Activated CD4-positive, alpha-beta T cell treated with anti-CD3 and anti-CD28 coated beads, Interleukin-2, amount 50 U/mL, for 24 hours (primary cell): ENCODE measurements around the gene CSNK1G2.

Source experiments
- DNase-seq, 2 donors: peaks; one replicate each; pipeline ENCODE4 v3.0.0-alpha.2; 2020; ENCODE audit warnings: low read depth in 1 of 2, low spot score in 1 of 2

The CSNK1G2 gene

DNA sequence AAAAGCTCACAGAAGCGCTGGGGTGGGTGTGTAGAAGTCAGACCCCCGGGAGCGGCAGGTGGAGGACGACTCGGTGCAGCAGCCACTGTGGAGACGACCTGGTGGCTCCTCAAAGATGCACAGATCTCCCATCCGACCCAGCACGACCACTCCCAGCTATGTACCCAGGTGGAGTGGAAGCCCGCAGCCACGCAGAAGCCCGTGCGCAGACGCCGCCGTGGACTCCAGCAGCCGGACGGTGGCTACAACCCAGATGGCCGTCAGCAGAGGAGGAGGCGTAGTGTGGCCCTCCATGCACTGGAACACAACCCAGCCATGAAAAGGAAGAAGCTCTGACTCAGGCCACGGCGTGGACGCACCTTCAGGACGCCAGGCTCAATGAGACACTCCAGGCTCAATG is 21.7 kb downstream of the CSNK1G2 start:
- no peak for DNase-seq

DNA sequence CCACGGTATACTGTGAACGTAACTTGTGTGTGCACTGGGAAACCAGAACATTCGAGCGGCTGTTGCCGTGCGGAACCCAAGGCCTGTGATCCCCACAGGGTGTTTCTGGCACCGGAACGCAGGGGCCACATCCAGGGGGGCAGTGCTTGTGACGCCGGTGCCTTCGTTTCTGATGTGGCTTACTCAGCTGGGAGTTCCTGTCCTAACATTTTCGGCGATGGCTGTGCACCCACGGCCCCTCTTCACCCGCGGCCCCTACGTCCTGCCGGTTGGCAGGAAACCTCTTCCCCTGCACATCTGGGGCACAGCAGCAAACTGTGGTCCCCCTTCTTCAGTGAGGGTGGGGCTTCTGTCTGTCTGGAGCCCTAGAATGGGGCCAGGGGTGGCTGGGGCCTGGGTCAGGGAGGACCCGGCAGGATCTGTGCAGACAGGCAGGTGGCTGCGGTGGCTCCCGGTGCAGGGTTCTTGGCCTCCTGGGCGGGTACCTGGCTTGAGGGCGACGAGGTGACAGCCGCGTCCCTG is 26.2 kb downstream of the CSNK1G2 start:
- DNase-seq: peak in 1 of 2 donors; percentile 17

DNA sequence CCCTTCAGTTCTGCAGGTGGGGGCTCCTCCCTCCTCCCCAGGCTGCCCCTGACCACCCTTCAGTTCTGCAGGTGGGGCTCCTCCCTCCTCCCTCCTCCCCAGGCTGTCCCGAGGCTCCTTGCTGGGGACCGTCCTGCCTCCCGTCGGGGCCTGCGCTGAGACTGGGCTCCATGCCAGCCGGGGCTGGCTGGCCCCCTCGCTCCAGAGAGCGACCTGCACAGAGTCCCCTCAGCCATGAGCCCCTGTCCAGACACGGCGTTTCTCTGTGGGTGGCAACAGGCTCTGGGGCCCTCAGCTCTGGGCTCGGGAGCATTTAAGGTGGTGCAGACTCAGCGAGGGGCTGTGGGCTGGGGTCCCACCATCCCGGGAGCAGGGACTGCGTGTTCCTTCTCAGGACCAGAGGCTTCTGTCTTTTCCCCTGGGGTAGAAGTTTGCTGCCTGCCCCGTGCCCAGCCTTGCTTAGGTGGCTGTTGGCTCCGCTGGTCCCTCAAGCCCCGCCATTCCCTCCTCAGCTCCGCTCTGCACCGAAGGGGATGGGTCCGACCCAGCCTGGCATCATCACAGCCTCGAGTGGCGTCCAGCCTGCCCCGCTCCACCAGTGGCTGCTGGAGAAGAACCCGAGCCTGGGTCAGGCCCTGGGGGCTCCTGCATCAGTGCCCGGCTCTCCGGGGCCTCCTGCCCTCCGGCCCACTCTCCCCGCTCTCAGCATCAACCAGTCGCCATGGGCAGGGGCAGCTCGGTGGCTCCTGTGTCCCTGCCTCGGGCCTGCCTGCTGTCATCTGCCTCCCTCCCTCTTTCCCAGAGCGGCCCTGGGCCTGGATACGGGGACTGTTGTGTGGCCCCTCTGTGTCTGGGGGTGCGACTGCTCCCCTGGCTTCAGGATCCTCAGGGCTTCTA is 27.6 kb downstream of the CSNK1G2 start:
- no peak for DNase-seq

DNA sequence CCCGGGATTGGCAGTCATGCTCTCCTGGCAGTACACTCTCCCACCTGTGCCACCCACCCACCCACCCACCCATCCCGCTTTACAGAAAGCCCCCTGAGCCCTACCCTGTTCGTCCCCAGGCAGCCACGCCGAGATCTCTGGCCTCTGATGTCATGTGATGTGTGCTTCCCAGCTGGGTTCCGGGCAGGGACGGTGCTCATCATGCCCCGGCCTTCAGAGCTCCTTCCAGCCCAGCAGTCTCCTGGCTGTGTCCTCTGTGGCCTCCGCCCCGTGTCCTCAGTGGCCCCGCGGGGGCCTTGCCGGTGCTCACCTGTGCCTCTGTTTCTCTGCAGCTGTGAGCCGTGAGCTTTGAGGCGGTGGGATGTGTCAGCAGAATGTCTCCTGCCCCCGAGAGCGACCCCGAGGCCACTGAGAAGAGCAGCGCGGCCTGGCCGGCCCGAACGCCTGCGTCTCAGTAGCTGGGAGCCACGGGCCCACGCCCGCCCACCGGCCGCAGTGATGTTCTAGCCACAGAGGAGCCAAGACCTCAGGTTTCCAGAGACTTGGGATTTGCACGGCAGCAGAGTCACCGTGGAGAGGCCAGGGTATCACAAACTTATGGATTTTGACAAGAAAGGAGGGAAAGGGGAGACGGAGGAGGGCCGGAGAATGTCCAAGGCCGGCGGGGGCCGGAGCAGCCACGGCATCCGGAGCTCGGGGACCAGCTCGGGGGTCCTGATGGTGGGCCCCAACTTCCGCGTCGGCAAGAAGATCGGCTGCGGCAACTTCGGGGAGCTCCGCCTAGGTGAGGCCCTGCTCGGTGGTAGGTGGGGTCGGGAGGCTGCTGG is 28.4 kb downstream of the CSNK1G2 start:
- no peak for DNase-seq

DNA sequence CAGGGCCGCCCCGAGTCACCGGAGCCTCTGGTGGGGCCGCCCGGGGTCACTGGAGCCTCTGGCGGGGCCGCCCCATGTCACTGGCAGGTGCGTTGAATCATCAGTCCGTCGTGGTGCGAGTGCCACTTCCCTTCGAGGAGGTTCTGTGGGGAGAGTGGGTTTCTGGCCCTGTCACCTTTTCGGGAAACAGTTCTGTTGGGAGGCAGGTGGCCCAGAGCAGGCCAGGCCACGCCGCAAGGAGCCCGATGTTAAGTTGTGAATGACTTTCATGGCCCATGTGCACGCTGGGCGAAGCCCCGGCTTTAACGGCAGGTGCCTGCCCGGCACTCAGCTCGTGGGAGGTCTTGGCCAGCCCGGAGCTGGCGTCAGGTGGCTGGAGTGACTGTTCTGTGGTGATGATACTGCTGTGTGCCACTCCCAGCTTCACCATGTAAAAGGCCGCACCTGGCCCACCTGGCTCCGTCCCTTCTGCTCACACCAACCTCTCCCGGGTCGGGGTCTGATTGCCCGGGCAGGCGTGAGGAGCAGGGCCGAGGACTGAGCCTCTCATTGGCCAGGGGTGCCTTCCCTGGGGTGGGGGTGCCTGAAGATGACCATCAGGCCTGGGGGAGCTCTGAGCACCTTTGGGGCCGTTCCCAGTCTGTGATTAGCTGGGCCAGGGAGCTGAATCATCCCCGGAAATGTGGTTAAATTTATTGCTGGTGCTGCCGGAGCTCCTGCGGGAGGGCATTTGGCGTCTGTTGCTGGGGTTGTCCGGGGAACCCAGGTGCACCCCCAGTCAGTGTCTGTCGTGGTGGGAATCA is 29.2 kb downstream of the CSNK1G2 start:
- no peak for DNase-seq

DNA sequence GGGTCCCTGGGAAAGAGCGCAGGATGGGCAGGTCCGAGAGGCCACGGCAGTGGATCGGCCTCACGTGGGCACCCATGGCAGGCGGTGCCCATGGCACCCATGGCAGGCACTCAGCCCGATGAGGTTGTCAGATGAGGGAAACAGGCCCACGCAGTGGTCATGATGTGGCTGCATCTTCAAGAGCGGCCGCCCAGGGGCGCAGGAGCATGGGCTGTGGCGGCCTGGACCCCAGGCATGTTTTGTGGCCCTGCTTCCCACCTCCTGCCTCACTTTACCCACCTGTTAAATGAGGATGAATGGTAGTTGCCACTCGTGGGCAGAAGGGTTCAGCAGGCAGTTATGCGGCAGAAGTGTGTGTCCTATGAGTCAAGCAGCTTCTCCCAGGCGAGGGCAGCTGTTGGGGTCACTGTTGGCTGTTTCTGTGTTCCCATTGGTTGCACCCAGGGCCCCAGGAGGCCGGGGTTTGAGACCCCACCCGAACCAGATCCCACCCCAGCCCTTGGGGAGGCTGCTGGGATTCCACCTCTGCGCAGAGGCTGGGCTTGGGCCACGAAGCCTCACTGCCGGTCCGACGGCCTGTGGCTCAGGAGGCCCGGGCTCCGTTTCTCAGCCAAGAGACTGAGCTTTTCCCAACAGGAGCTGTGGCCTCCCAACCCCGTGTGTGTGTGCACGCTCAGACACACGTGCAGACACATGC is 30.0 kb downstream of the CSNK1G2 start:
- DNase-seq: no peak

DNA sequence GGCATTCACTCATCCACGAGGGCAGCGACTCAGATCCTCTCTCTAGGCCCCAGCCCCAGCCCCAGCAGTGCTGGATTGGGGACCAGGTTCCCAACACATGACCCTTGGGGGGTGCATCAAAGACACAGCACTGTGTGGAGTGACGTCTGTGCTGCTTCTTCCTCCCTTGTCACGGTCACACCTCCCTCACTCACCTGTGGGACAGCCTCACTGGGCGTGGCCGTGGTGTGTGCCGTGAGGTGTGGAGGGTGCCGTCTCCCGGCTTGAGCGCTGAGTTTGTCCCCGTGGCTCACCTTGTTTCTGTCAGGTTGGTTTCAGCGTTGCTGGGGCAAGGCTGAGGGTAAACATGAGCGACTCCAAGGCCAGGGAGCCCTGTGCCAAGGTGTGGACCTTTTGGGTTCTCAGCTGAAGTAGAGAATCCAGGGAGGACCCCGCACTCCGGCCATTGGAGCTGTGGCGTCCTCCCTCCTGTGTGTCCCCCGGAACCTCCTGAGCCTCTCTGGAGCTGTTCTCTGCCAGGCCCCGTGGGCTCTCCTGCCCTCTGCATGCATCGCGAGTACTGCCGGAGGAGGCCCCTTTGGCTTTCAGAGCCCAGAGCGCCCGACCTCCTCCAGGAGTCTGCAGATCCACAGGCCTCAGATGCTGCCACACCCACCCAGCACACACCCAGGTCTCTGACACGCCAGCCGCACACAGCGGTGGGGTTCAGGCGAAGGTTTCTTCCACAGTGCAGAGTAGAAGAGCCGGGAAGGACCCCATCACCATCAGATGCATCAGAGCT is 33.6 kb downstream of the CSNK1G2 start:
- DNase-seq: no peak

DNA sequence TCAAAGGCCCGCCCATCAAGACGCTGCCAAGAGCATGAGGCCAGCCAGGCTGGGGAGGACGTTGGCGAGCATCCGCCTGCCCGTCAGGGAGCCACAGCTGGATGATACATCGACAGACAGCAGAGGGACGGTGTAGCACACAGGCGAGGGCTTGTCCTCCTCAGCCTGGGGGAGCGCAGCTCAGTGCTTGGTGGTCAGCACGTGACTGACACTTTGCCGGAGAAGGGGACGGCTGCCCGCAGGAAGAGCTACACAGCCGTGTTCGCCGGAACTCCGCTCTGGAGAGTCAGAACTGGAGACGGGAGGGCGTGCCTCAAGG is 34.1 kb downstream of the CSNK1G2 start:
- DNase-seq: no peak

DNA sequence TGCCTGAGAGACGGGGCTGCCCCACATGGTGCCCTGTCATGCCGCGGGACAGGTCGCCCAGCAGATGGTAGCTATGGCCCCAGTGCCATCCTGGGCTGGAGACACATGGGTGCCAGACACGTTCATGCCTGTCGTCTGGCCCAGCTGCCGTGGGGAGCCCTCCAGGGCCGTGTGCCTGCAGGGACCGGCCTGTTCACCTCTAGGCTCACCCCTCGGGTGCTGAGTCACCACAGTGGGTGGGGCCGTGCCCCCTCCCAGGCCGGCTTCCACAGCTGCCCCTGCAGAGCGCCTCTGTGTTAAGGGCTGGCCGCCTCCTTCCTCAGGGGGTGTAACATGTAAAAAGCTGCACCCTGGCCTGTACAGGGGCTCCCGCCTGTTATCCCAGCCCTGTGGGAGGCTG is 36.1 kb downstream of the CSNK1G2 start:
- DNase-seq: no peak

DNA sequence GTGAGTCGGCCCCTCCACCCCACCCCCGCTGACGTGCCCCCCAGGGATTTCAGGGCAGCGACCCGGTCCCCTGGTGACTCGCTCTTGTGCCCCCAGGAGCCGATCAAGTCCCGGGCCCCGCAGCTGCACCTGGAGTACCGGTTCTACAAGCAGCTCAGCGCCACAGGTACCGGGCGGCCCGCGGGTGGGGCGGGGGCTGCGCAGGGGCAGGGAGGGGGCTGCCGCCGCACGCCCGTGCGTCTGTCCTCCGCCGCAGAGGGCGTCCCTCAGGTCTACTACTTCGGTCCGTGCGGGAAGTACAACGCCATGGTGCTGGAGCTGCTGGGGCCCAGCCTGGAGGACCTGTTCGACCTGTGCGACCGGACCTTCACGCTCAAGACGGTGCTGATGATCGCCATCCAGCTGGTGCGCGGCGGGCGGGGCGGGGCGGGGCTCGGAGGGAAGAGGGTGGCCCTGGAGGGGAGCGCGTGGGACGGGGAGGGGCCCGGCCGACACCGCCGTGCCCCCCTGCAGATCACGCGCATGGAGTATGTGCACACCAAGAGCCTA is 37.4 kb downstream of the CSNK1G2 start:
- DNase-seq: no peak

DNA sequence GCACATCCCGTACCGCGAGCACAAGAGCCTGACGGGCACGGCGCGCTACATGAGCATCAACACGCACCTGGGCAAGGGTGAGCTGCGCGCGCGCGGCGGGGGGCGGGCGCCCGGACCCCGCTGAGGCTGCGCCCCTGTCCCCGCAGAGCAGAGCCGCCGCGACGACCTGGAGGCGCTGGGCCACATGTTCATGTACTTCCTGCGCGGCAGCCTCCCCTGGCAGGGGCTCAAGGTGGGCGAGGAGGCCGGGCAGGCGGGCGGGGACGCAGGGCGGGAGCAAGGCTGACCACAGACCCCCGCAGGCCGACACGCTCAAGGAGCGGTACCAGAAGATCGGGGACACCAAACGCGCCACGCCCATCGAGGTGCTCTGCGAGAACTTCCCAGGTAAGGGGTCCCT is 38.0 kb downstream of the CSNK1G2 start:
- DNase-seq: no peak

DNA sequence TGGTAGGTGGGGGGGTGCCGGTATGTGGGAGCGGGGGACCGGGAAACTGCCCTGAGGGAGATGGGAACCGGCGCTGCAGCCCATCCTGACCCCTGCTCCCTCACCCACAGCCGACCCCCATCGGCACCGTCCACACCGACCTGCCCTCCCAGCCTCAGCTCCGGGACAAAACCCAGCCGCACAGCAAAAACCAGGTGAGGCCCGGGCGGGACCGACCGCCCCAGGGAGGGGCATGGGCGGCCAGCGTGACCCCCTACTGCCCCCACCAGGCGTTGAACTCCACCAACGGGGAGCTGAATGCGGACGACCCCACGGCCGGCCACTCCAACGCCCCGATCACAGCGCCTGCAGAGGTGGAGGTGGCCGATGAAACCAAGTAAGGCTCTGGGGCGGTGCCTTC is 38.7 kb downstream of the CSNK1G2 start:
- DNase-seq: no peak

DNA sequence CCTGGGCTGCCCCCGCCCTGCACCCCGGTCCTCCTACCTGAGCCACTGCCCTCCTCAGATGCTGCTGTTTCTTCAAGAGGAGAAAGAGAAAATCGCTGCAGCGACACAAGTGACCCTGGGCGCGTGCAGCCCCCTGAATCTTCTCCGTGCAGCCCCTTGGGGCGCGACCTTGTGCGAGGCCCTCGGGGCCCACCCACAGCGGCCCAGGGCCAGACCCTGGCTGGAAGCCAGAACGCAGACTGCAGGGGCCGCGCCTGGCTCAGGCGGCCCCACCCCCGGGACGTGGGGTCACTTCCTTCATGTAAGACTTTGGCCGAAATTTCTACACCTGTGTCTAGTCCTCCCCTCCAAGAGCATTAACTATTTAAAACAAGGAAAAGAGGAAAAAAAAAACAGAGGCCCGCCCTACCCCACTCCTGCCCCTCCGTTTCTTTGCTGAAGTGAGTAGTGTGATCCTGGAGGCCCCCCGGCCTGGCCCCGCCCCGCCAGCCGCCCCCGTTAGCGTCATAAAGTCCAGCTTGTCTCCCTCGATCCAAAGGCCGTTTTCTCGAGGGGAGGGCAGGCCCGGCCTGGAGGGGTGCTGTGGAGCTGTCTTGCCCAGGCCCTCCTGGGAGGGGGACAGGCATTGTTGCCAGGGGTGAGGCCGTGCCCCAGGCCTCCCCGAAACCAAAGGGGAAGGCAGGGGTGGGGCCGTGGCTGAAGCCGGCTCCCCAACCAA is 39.3 kb downstream of the CSNK1G2 start:
- no peak for DNase-seq

DNA sequence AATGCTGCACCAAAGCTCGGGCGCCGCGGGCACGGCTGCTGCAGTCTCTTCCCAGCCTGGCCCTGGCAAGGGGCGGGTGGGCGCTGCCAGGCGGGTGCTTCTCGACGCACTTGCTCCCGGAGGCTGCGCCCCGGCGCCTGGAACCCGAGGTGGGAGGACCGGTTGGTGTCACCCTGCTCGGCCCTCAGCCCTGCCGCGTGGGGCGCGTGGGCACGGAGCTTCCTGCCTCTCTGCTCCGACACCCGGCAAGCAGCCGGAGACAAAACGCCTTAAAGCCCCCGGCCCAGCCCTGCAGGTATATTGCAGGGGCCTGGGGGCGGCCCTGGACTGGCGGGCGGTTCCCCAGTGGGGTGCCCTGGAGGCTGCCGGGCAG is 39.8 kb downstream of the CSNK1G2 start:
- no peak for DNase-seq

DNA sequence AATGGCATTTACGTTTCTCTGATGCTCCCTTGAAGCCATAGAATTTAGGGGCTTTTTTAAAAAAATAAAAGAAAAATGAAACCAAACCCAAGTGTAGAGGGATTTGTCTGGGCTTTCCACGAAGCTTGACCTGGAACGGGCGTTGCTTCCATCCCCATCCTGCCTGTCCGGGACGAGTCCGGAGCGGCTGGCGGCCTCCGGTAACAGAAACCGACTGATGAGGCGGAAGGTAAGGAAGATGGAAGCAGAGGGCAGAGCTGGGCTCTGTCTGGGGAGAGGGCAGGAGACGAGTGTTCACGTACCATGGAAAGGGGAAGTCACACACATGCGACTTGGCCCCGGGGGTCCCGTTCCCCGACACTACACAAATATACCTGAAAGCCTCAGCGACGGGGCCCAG is 40.3 kb downstream of the CSNK1G2 start:
- DNase-seq: no peak

DNA sequence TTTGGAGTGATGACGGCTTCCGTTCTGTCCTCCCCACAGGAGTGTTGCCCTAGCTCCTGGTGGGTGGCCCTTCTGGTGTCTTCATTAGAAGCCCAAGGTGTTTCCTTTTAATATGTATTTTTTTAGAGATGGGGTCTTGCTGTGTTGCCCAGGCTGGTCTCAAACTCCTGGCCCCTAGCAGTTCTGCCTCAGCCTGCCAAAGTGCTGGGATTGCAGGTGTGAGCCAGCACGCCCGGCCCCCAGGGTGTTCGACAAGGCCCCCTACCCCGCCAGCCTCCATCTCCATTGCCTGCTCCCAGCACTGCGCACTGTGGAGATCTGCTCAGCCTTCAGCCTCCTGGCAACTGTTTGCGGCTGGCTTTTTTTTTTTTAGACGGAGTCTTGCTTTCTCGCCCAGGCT is 43.4 kb downstream of the CSNK1G2 start:
- no peak for DNase-seq

DNA sequence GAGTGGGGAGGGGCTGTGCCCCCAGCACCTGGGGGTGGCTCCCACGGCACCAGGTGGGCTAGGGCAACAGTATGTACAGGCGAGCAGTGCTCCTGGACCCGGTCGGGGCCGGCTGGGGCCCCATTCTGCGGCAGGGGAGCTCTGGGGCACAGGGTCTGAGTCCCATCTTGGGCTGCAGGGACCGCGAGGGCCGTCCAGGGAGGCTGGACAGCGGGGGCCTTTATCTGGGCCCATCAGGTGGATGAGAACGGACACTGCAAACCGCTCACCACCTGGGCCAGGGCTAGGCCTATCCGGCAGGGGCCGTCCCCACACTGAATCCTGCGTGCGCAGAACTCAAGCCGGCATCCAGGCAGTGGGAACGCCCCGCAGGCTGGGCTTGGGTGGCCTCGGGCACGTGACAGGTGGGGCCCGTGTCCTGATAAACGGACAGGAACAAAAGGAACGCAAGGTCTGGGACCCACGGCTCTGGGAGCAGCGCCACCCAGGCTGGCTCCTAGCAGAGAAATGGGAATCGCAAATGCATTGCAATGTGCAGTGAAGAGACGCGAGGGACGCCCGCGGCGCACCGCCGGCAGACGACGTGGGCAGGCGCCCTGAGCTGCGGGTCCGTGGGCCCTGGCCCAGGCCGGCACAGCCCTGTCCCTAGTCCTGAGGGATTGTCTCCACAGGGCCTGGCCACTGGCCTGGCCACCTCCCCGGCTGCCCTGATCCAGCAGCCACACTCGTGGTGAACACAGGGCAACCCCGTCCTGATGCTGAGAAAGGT is 44.8 kb downstream of the CSNK1G2 start:
- DNase-seq: no peak

DNA sequence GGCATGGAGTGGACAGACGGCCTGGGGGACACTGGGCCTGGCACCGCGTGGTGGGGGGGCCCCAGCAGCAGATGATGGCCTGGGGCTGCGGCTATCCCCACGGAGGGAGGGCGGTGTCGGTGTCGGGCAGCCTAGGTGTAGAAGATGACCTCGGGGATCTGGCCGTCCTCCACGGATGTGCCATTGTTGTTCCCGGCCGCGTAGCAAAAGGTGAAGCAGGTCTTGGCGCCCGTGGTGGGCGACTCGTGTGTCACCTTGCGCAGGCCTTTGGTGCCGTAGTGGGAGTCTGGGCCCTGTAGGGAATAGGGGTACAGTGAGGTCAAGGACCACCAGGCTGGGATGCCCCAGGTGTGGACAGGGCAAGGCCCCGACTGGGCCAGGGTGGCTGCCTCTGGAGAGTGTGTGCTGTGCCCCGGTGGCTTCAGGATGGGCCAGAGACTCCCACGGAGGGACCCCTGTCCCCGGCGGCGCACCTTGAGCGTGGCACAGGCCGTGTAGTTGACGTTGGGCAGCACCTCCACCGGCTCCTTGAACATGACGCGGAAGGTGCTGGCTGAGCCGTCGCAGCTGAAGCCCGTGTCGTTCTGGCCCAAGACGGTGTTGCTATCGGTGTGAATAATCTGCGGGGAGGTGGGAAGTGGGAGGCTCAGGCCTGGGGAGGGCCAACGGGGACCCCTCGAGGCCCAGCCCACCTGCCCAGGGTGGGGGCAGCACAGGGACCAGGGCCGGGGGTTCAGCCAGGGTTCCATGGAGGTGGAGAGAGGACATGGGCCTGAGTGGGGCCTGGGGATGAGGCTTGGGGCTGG is 45.6 kb downstream of the CSNK1G2 start:
- DNase-seq: no peak
